ENCODE measurements around the gene TRIM77. TPM values are rescaled to one million over a fixed set of nuclear protein-coding genes. Genes with fewer than 3 reads are reported as not detected.
"Not testable (repeated sequence)": the region's sequence is repeated elsewhere in the genome, so short reads cannot be mapped to it uniquely, and the experiment has no call there.

Gene TRIM77
- not detected for polyA plus RNA-seq (2012; ENCODE audit: insufficient read depth, insufficient read length)

- DNase-seq (ENCODE audit: low read depth, low spot score); H3K4me3 ChIP-seq (ENCODE audit: low read length): not testable (repeated sequence)
Measured at GRCh38 chr11:89709999-89710398, at the start of gene TRIM77. Gene TRIM77, plus strand, starts transcription at chr11:89710299. Its CDS starts 0 bp downstream, at chr11:89710299.

GRCh38 chr11:89667001-89667400 lies 43.1 kb upstream of the TRIM77 start:
- no peak overlapping the region for H3K4me3 ChIP-seq (ENCODE audit: low read length)
- DNase-seq (ENCODE audit: low read depth, low spot score), result no peak

- not testable (repeated sequence) for DNase-seq (ENCODE audit: low read depth, low spot score); H3K4me3 ChIP-seq (ENCODE audit: low read length)
Measured at GRCh38 chr11:89668158-89668557, 41.9 kb upstream of the TRIM77 start.

GRCh38 chr11:89669586-89669985 lies 40.5 kb upstream of the TRIM77 start:
- not testable (repeated sequence) for H3K4me3 ChIP-seq (ENCODE audit: low read length); DNase-seq (ENCODE audit: low read depth, low spot score)

- not testable (repeated sequence) for H3K4me3 ChIP-seq (ENCODE audit: low read length); DNase-seq (ENCODE audit: low read depth, low spot score)
Measured at GRCh38 chr11:89669993-89670669, 40.0 kb upstream of the TRIM77 start.

- H3K4me3 ChIP-seq (ENCODE audit: low read length); DNase-seq (ENCODE audit: low read depth, low spot score): not testable (repeated sequence)
Measured at GRCh38 chr11:89672547-89672946, 37.6 kb upstream of the TRIM77 start.

GRCh38 chr11:89673380-89673779 lies 36.7 kb upstream of the TRIM77 start:
- not testable (repeated sequence) for H3K4me3 ChIP-seq (ENCODE audit: low read length); DNase-seq (ENCODE audit: low read depth, low spot score)

GRCh38 chr11:89675383-89675782 lies 34.7 kb upstream of the TRIM77 start:
- not testable (repeated sequence) for DNase-seq (ENCODE audit: low read depth, low spot score); H3K4me3 ChIP-seq (ENCODE audit: low read length)

- H3K4me3 ChIP-seq (ENCODE audit: low read length); DNase-seq (ENCODE audit: low read depth, low spot score): not testable (repeated sequence)
Measured at GRCh38 chr11:89675948-89676347, 34.2 kb upstream of the TRIM77 start.

GRCh38 chr11:89707080-89707479 lies 3.0 kb upstream of the TRIM77 start:
- DNase-seq (ENCODE audit: low read depth, low spot score); H3K4me3 ChIP-seq (ENCODE audit: low read length): not testable (repeated sequence)

GRCh38 chr11:89724866-89725498 lies 14.9 kb downstream of the TRIM77 start:
- not testable (repeated sequence) for H3K4me3 ChIP-seq (ENCODE audit: low read length); DNase-seq (ENCODE audit: low read depth, low spot score)

- DNase-seq (ENCODE audit: low read depth, low spot score); H3K4me3 ChIP-seq (ENCODE audit: low read length): not testable (repeated sequence)
Measured at GRCh38 chr11:89730215-89730614, 20.1 kb downstream of the TRIM77 start.

GRCh38 chr11:89736566-89736965 lies 26.5 kb downstream of the TRIM77 start:
- no peak for DNase-seq (ENCODE audit: low read depth, low spot score)
- H3K4me3 ChIP-seq (ENCODE audit: low read length), result no peak overlapping the region

GRCh38 chr11:89737116-89737515 lies 27.0 kb downstream of the TRIM77 start:
- DNase-seq (ENCODE audit: low read depth, low spot score), result no peak
- no peak overlapping the region for H3K4me3 ChIP-seq (ENCODE audit: low read length)

GRCh38 chr11:89741406-89741805 lies 31.3 kb downstream of the TRIM77 start:
- DNase-seq (ENCODE audit: low read depth, low spot score); H3K4me3 ChIP-seq (ENCODE audit: low read length): not testable (repeated sequence)

- DNase-seq (ENCODE audit: low read depth, low spot score), result not testable (repeated sequence)
Measured at GRCh38 chr11:89744158-89744557, 34.1 kb downstream of the TRIM77 start.

GRCh38 chr11:89750822-89751221 lies 40.7 kb downstream of the TRIM77 start:
- not testable (repeated sequence) for DNase-seq (ENCODE audit: low read depth, low spot score); H3K4me3 ChIP-seq (ENCODE audit: low read length)

More at GRCh38 chr11:89744158-89744557, 34.1 kb downstream of the TRIM77 start:
- H3K4me3 ChIP-seq (ENCODE audit: low read length), result not testable (repeated sequence)
